HepG2 (cell line): ENCODE results near the gene NECTIN2. TPM values are rescaled to one million over a fixed set of nuclear protein-coding genes. Genes with fewer than 3 reads are reported as not detected.

ENCODE experiments used
- CREB1 ChIP-seq, 2 experiments: fragments of 450-650 bp in 1 of 2; IDR thresholded peaks; 2 replicates each; pipeline ENCODE4 v1.6.1; 2016 to 2017; ENCODE audit warnings: control low read depth in 1 of 2, mild to moderate bottlenecking in 1 of 2, missing compliant biosample characterization in 1 of 2, missing genetic modification characterization in 1 of 2
- ESRRA ChIP-seq: sonication (generic); formaldehyde crosslinking; IDR thresholded peaks from 2 replicates; pipeline ENCODE4 v1.5.1; 2020; ENCODE audit warnings: mild to moderate bottlenecking, low read depth, missing genetic modification reagents
- GLMP ChIP-seq: sonication (generic); formaldehyde crosslinking; IDR thresholded peaks from 2 replicates; pipeline ENCODE4 v1.9.0; 2021; ENCODE audit warnings: missing genetic modification reagents, mild to moderate bottlenecking, borderline replicate concordance
- KAT2B ChIP-seq: fragments of 150-350 bp; IDR thresholded peaks from 2 replicates; pipeline ENCODE4 v1.6.1; 2014; ENCODE audit warnings: low read depth, low read length, borderline replicate concordance
- KLF6 ChIP-seq: IDR thresholded peaks from 2 replicates; pipeline ENCODE4 v1.8.0; 2016; ENCODE audit warnings: missing biosample characterization, missing genetic modification reagents
- MAFF ChIP-seq: IDR thresholded peaks from 2 replicates; pipeline ENCODE4 v1.6.1; 2011; ENCODE audit warnings: low read depth, low read length, improper control_type of control experiment
- MLLT10 ChIP-seq: sonication (generic); formaldehyde crosslinking; IDR thresholded peaks from 2 replicates; pipeline ENCODE4 v1.4.0; 2020; ENCODE audit warnings: missing genetic modification reagents
- NFYB ChIP-seq: sonication (generic); formaldehyde crosslinking; IDR thresholded peaks from 2 replicates; pipeline ENCODE4 v1.4.0; 2020; ENCODE audit warnings: missing genetic modification reagents
- NKX3-1 ChIP-seq: sonication (generic); formaldehyde crosslinking; IDR thresholded peaks from 2 replicates; pipeline ENCODE4 v1.5.0; 2020; ENCODE audit warnings: missing genetic modification reagents
- PHB2 ChIP-seq: fragments of 450-650 bp; IDR thresholded peaks from 2 replicates; pipeline ENCODE4 v1.6.1; 2018; ENCODE audit not compliant: partially characterized antibody
- PRMT3 ChIP-seq: sonication (generic); formaldehyde crosslinking; IDR thresholded peaks from 2 replicates; pipeline ENCODE4 v1.8.1; 2022; ENCODE audit warnings: low read depth, mild to moderate bottlenecking, moderate library complexity, missing genetic modification reagents, borderline replicate concordance
- PRPF4 ChIP-seq: fragments of 200-400 bp; formaldehyde crosslinking; IDR thresholded peaks from 2 replicates; pipeline ENCODE4 v1.6.1; 2016; ENCODE audit warnings: low read length, low read depth; ENCODE audit not compliant: poor library complexity, severe bottlenecking
- RBM39 ChIP-seq: fragments of 200-400 bp; formaldehyde crosslinking; IDR thresholded peaks from one replicate; pipeline ENCODE4 v1.6.1; 2018; ENCODE audit warnings: antibody characterized with exemption, mild to moderate bottlenecking, low read depth, low read length; ENCODE audit not compliant: poor library complexity, severe bottlenecking
- SMC3 ChIP-seq: IDR thresholded peaks from 2 replicates; pipeline ENCODE4 v1.6.1; 2011; ENCODE audit warnings: low read length, improper control_type of control experiment
- SOX5 ChIP-seq: IDR thresholded peaks from 2 replicates; pipeline ENCODE4 v1.6.1; 2016; ENCODE audit warnings: borderline replicate concordance
- STAT5B ChIP-seq: sonication (generic); formaldehyde crosslinking; IDR thresholded peaks from 2 replicates; pipeline ENCODE4 v1.4.0; 2020; ENCODE audit warnings: missing genetic modification reagents
- THAP11 ChIP-seq: IDR thresholded peaks from 2 replicates; pipeline ENCODE4 v1.6.1; 2016; ENCODE audit warnings: missing biosample characterization, missing genetic modification reagents
- ZBTB14 ChIP-seq: sonication (generic); formaldehyde crosslinking; IDR thresholded peaks from 2 replicates; pipeline ENCODE4 v1.4.0; 2020; ENCODE audit warnings: missing genetic modification reagents
- ZMYM2 ChIP-seq: sonication (generic); formaldehyde crosslinking; IDR thresholded peaks from 2 replicates; pipeline ENCODE4 v1.8.0; 2022; ENCODE audit warnings: mild to moderate bottlenecking, missing genetic modification reagents
- ZNF543 ChIP-seq: sonication (generic); formaldehyde crosslinking; IDR thresholded peaks from 2 replicates; pipeline ENCODE4 v1.4.0; 2020; ENCODE audit warnings: mild to moderate bottlenecking, missing genetic modification reagents
- ZNF614 ChIP-seq: IDR thresholded peaks from 2 replicates; pipeline ENCODE4 v1.6.1; 2018; ENCODE audit warnings: missing biosample characterization, missing genetic modification reagents, inconsistent platforms, borderline replicate concordance
- ZNF674 ChIP-seq: sonication (generic); formaldehyde crosslinking; IDR thresholded peaks from 2 replicates; pipeline ENCODE4 v1.5.0; 2020; ENCODE audit warnings: low read depth, mild to moderate bottlenecking, missing genetic modification reagents
- ZNF768 ChIP-seq: sonication (generic); formaldehyde crosslinking; IDR thresholded peaks from 2 replicates; pipeline ENCODE4 v1.4.0; 2020; ENCODE audit warnings: missing genetic modification reagents
- ZNF839 ChIP-seq: sonication (generic); formaldehyde crosslinking; IDR thresholded peaks from 2 replicates; pipeline ENCODE4 v1.4.0; 2020; ENCODE audit warnings: missing genetic modification reagents, mild to moderate bottlenecking, borderline replicate concordance
- polyA plus RNA-seq, 8 experiments: library from polyadenylated mRNA; depleted of rRNA in 3 of 8; stranded (reverse) in 7 of 8; unstranded in 1 of 8; fragments of >200 nt; fragmentation: Illumina TruSeq in 4 of 8; extraction: Trizol in 4 of 8; gene quantifications; 2 replicates each; pipeline versions ENCODE4 v1.2.1 to v1.2.3, GENCODE V29; 2011 to 2016; ENCODE audit warnings: low read depth in 4 of 8, missing spikeins in 1 of 8, mixed read lengths in 1 of 8; ENCODE audit not compliant: insufficient read depth in 1 of 8
- total RNA-seq, 5 experiments: library from RNA; depleted of rRNA; stranded (reverse); fragments of >200 nt; fragmentation: Illumina TruSeq; extraction: Trizol; gene quantifications; 2 replicates each; pipeline ENCODE4 v1.2.3, GENCODE V29; 2016; ENCODE audit warnings: low read depth in 1 of 5
- TF ChIP-seq, protein P1 (sequence below): sonication (generic); formaldehyde crosslinking; IDR thresholded peaks from 2 replicates; pipeline ENCODE4 v1.5.1; 2020; ENCODE audit warnings: missing genetic modification reagents, mild to moderate bottlenecking, borderline replicate concordance
- TF ChIP-seq, protein P2 (sequence below): sonication (generic); formaldehyde crosslinking; IDR thresholded peaks from 2 replicates; pipeline ENCODE4 v1.5.0; 2020; ENCODE audit warnings: mild to moderate bottlenecking, missing genetic modification reagents

NECTIN2 gene
- total and polyA plus RNA-seq, 2 of the 13 experiments (the other 11 are each of a cell fraction or from before 2014, with no cell fraction given): 75.4 to 114 TPM

DNA sequence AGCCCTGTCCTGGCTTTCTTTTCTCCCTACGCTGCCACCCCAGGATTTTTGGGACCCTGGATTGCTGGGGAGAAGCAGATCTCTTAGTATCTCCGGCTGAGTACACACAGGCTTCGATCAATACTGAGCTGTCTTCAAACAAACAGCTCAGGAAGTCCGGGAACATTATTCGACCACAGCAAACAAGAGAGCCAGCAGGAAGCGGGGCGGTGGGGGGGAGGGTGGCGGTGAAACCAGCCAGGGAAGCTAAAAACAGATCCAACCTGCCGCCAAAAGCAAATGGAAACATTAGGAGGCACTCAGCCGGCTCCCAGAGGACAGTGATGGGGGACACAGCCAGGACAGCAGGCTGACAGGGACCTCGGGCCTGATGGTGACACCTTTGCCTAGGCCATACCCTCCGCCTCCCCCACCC, 49.4 kb upstream of the NECTIN2 start (continued):
- no peak for TF ChIP-seq ZBTB14
- no peak for TF ChIP-seq GLMP
- no peak for TF ChIP-seq ZNF768 (CRISPR knock-in tag)
- TF ChIP-seq ZNF839: no peak
- TF ChIP-seq ZNF614 (CRISPR knock-in tag): 0 out of 2 replicates have a peak, but pooled peaks have one; percentile 32
- no peak for TF ChIP-seq MAFF
- no peak for TF ChIP-seq MLLT10 (CRISPR knock-in tag)
- peak; percentile 64; the same call in 1 of the 2 replicates for TF ChIP-seq THAP11 (CRISPR knock-in tag)
- no peak for TF ChIP-seq SMC3
- no peak for TF ChIP-seq ZNF674
- TF ChIP-seq PHB2: no peak
- no peak for TF ChIP-seq KLF6 (CRISPR knock-in tag)
- TF ChIP-seq NFYB (CRISPR knock-in tag): no peak
- no peak for TF ChIP-seq ESRRA
- peak; percentile 61; the same call in 1 of the 2 replicates for TF ChIP-seq ZMYM2
- TF ChIP-seq RBM39: no peak
- TF ChIP-seq, protein P1, sequence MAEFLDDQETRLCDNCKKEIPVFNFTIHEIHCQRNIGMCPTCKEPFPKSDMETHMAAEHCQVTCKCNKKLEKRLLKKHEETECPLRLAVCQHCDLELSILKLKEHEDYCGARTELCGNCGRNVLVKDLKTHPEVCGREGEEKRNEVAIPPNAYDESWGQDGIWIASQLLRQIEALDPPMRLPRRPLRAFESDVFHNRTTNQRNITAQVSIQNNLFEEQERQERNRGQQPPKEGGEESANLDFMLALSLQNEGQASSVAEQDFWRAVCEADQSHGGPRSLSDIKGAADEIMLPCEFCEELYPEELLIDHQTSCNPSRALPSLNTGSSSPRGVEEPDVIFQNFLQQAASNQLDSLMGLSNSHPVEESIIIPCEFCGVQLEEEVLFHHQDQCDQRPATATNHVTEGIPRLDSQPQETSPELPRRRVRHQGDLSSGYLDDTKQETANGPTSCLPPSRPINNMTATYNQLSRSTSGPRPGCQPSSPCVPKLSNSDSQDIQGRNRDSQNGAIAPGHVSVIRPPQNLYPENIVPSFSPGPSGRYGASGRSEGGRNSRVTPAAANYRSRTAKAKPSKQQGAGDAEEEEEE (CRISPR knock-in tag): no peak
- peak; percentile 46 for TF ChIP-seq PRPF4
- TF ChIP-seq PRMT3 (CRISPR knock-in tag): no peak
- peak; percentile 74; the same call in 1 of the 2 replicates for TF ChIP-seq KAT2B
- peak; percentile 65; the same call in 1 of the 2 replicates for TF ChIP-seq SOX5 (CRISPR knock-in tag)
- TF ChIP-seq, protein P2, sequence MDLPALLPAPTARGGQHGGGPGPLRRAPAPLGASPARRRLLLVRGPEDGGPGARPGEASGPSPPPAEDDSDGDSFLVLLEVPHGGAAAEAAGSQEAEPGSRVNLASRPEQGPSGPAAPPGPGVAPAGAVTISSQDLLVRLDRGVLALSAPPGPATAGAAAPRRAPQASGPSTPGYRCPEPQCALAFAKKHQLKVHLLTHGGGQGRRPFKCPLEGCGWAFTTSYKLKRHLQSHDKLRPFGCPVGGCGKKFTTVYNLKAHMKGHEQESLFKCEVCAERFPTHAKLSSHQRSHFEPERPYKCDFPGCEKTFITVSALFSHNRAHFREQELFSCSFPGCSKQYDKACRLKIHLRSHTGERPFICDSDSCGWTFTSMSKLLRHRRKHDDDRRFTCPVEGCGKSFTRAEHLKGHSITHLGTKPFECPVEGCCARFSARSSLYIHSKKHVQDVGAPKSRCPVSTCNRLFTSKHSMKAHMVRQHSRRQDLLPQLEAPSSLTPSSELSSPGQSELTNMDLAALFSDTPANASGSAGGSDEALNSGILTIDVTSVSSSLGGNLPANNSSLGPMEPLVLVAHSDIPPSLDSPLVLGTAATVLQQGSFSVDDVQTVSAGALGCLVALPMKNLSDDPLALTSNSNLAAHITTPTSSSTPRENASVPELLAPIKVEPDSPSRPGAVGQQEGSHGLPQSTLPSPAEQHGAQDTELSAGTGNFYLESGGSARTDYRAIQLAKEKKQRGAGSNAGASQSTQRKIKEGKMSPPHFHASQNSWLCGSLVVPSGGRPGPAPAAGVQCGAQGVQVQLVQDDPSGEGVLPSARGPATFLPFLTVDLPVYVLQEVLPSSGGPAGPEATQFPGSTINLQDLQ (CRISPR knock-in tag): no peak
- TF ChIP-seq STAT5B (CRISPR knock-in tag): 0 out of 2 replicates have a peak, but pooled peaks have one; percentile 33
- TF ChIP-seq ZNF543: no peak
- no peak for TF ChIP-seq CREB1 (IDR thresholded peaks at IDR 0.05)
- no peak; the same call in 1 of the 2 replicates for TF ChIP-seq CREB1 (CRISPR knock-in tag; IDR thresholded peaks at IDR 0.05)
- no peak for TF ChIP-seq NKX3-1 (CRISPR knock-in tag)
